ENCODE measurements around the gene SHTN1.

- TF ChIP-seq CTCF (IDR thresholded peaks at IDR 0.05; ENCODE audit: low read depth, low read length, poor library complexity, severe bottlenecking) (no peak), EZH2phosphoT487 (IDR thresholded peaks at IDR 0.05; ENCODE audit: borderline replicate concordance, low read length) (no peak)
These were observed 86.4 kb downstream of the SHTN1 start for GRCh38 chr10:116918583-116918982.

All from DOHH2 (cell line).